Endothelial cell of umbilical vein (primary cell): ENCODE results near the gene REM1. TPM values are rescaled to one million over a fixed set of nuclear protein-coding genes. Genes with fewer than 3 reads are reported as not detected.

Experiments used
- BruUV-seq: library from RNA; stranded (reverse); fragments of 400-500 nt; replicated peaks from 2 replicates; lab custom pipeline; 2021; lab: Mats Ljungman, UMichigan
- CTCF ChIA-PET: fragments of 300-600, 350-600 bp; sonication (Branson Sonifier 250); formaldehyde crosslinking; loops from one replicate; lab custom pipeline; 2021; ENCODE audit warnings: antibody characterized with exemption, inconsistent platforms; lab: Charles Lee
- POLR2A ChIA-PET: fragments of 300-600, 350-600 bp; sonication (Branson Sonifier 250); formaldehyde crosslinking; loops from one replicate; lab custom pipeline; 2021; ENCODE audit warnings: antibody characterized with exemption, inconsistent platforms; lab: Charles Lee
- DNase-seq: peaks from one replicate; pipeline ENCODE4 v3.0.0-alpha.2; 2011; ENCODE audit warnings: low read depth, low spot score
- FAIRE-seq: peaks from 2 replicates; lab custom pipeline; 2011; peaks lifted over from hg19 to GRCh38; lab: Jason Lieb, UNC
- H2AFZ ChIP-seq: 2 replicates; pipeline ENCODE4 v1.6.0; 2012; ENCODE audit warnings: low read depth, low read length, control low read depth, inconsistent platforms
- H3K27ac ChIP-seq: 2 replicates; pipeline ENCODE4 v1.5.1; 2011; ENCODE audit warnings: low read depth, mild to moderate bottlenecking, control low read depth, low read length, moderate library complexity; ENCODE audit not compliant: insufficient read depth
- H3K27me3 ChIP-seq, 2 experiments: 2 replicates each; pipeline versions ENCODE4 v1.6.0 to v1.6.1; 2011; ENCODE audit warnings: low read length in 2 of 2, mixed read lengths in 1 of 2; ENCODE audit not compliant: control insufficient read depth in 2 of 2, insufficient read depth in 2 of 2
- H3K36me3 ChIP-seq, 2 experiments: 2 replicates in 1 of 2; 3 replicates in 1 of 2; pipeline ENCODE4 v1.5.1; 2011; ENCODE audit warnings: low read length in 2 of 2, mild to moderate bottlenecking in 1 of 2, moderate library complexity in 1 of 2; ENCODE audit not compliant: control insufficient read depth in 2 of 2, insufficient read depth in 2 of 2; ENCODE audit errors: extremely low read depth in 1 of 2
- H3K4me1 ChIP-seq: 3 replicates; pipeline ENCODE4 v1.5.1; 2011; ENCODE audit warnings: mild to moderate bottlenecking, low read length; ENCODE audit not compliant: control insufficient read depth, insufficient read depth; ENCODE audit errors: extremely low read depth
- H3K4me2 ChIP-seq: 2 replicates; pipeline ENCODE4 v1.6.1; 2011; ENCODE audit warnings: low read length, control low read depth, mixed read lengths; ENCODE audit not compliant: insufficient read depth
- H3K4me3 ChIP-seq, 3 experiments: fragments of 200-600 bp in 1 of 3; sonication (generic), shearing (Covaris generic) in 1 of 3; replicated peaks in 1 of 3; 2 replicates each; pipeline ENCODE4 v1.5.1; 2011 to 2016; ENCODE audit warnings: control low read depth in 3 of 3, low read length in 3 of 3, mild to moderate bottlenecking in 2 of 3, inconsistent platforms in 1 of 3, low read depth in 1 of 3, moderate library complexity in 1 of 3; ENCODE audit not compliant: insufficient read depth in 1 of 3
- H3K79me2 ChIP-seq: 2 replicates; pipeline ENCODE4 v1.6.0; 2012; ENCODE audit warnings: low read length, inconsistent platforms; ENCODE audit not compliant: control insufficient read depth, insufficient read depth
- H3K9ac ChIP-seq: replicated peaks from 2 replicates; pipeline ENCODE3; 2011; ENCODE audit warnings: low read length, control low read depth; ENCODE audit not compliant: insufficient read depth; ENCODE audit errors: extremely low read depth
- H3K9me1 ChIP-seq: replicated peaks from 3 replicates; pipeline ENCODE4 v1.6.0; 2011; ENCODE audit warnings: mild to moderate bottlenecking, low read length; ENCODE audit not compliant: control insufficient read depth, insufficient read depth; ENCODE audit errors: extremely low read depth
- H3K9me3 ChIP-seq: replicated peaks from 2 replicates; pipeline ENCODE4 v1.5.1; 2012; ENCODE audit warnings: low read length, inconsistent platforms; ENCODE audit not compliant: control insufficient read depth, insufficient read depth
- H4K20me1 ChIP-seq: replicated peaks from 2 replicates; pipeline ENCODE3; 2011; ENCODE audit warnings: mild to moderate bottlenecking, low read length; ENCODE audit not compliant: control insufficient read depth, insufficient read depth; ENCODE audit errors: extremely low read depth
- CTCF ChIP-seq, 2 donors: IDR thresholded peaks; 1 replicate in 1 of 2; 2 replicates in 1 of 2; pipeline ENCODE4 v1.5.1; 2011; ENCODE audit warnings: low read length in 2 of 2, mild to moderate bottlenecking in 2 of 2, moderate library complexity in 2 of 2, control low read depth in 1 of 2, inconsistent platforms in 1 of 2, low read depth in 1 of 2; ENCODE audit not compliant: insufficient read depth in 1 of 2; ENCODE audit errors: extremely low read depth in 1 of 2
- EZH2 ChIP-seq: IDR thresholded peaks from 2 replicates; pipeline ENCODE4 v1.6.1; 2012; ENCODE audit warnings: borderline replicate concordance, low read depth, mild to moderate bottlenecking, moderate library complexity, low read length, inconsistent platforms; ENCODE audit not compliant: severe bottlenecking
- FOS ChIP-seq: IDR thresholded peaks from 2 replicates; pipeline ENCODE4 v1.6.1; 2011; ENCODE audit warnings: mild to moderate bottlenecking, low read length, moderate library complexity, borderline replicate concordance; ENCODE audit not compliant: insufficient read depth
- GATA2 ChIP-seq: IDR thresholded peaks from 2 replicates; pipeline ENCODE4 v1.7.0; 2011; ENCODE audit warnings: low read depth, mild to moderate bottlenecking, moderate library complexity, mixed read lengths, low read length; ENCODE audit not compliant: insufficient read length, insufficient read depth
- JUN ChIP-seq: IDR thresholded peaks from 2 replicates; pipeline ENCODE4 v1.6.1; 2011; ENCODE audit warnings: borderline replicate concordance, low read depth; ENCODE audit not compliant: insufficient read length, insufficient read depth
- MYC ChIP-seq: IDR thresholded peaks from one replicate; pipeline ENCODE4 v1.6.1; 2011; ENCODE audit warnings: mild to moderate bottlenecking, low read depth, low read length
- POLR2A ChIP-seq: IDR thresholded peaks from 2 replicates; pipeline ENCODE4 v1.6.1; 2012; ENCODE audit warnings: low read depth, mild to moderate bottlenecking, control low read depth, low read length
- POLR2AphosphoS5 ChIP-seq: IDR thresholded peaks from 2 replicates; pipeline ENCODE4 v1.6.1; 2012; ENCODE audit warnings: low read depth, mild to moderate bottlenecking, control low read depth, low read length, moderate library complexity; ENCODE audit not compliant: insufficient read depth
- dilution Hi-C: fragments of 300-500 bp; cut with MboI; formaldehyde crosslinking; loops from one replicate; pipeline ENCODE4 v1.15.0; 2019; ENCODE audit warnings: low sequenced_read_pairs; ENCODE audit not compliant: extremely low pct_ligation_motif_present
- intact Hi-C: fragments of 100-400 bp; cut with micrococcal nuclease; formaldehyde crosslinking; loops from one replicate; pipeline ENCODE4 v1.10.0; 2022
- polyA plus RNA-seq, 4 experiments: library from polyadenylated mRNA; depleted of rRNA in 3 of 4; stranded (reverse) in 3 of 4; unstranded in 1 of 4; fragments of >200 nt; gene quantifications; 2 replicates each; pipeline versions ENCODE4 v1.2.1 to v1.2.3, GENCODE V29; 2011 to 2012; ENCODE audit warnings: missing spikeins in 1 of 4
- total RNA-seq: library from RNA; stranded (reverse); gene quantifications from 2 replicates; pipeline ENCODE4 v1.2.3, GENCODE V29; 2021
- TF ChIP-seq, protein P1 (sequence below): IDR thresholded peaks from 2 replicates; pipeline ENCODE4 v1.6.1; 2011; ENCODE audit not compliant: insufficient read depth, insufficient read length

Gene REM1
- total and polyA plus RNA-seq, 2 donors (not counting 3 experiments of a cell fraction or from before 2014, with no cell fraction given): 0.14 TPM; not detected in 1

DNA sequence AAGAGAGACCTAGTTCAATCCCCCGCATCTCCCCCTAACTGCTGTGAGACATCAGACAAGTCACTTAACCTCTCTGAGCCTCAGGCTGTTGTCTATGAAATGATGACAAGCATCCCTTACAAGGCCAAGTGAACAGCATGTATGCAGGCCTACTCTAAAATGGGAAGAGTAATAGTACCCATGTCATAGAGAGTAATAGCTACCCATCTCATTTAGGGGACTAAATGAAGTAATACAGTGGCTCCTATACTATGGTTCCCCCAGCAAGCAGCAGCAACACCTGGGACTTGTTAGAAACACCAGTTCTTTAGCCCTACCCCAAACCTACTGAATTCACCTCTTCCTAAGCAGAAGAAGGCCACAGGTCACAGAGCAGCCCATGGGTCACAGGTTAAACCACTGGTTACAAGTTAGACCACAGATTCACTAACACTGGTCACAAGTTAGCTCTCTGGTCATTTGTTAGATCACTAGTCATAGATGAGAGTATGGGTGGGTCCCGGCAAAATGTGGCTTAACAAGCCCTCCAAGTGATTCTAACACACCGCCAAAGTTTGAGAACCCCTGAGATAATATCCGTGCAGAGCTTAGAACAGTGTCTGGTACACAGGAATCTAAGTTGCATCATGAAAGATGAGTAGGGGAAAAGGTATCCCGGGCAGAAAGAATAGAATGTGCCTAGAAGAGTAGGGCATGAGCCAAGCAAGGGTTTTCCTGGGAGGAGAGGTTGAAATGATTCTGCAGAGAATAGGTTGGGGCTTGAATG lies 1.6 kb upstream of the REM1 start:
- FAIRE-seq: no peak
- no peaks in the 10 kb centered on the region for H3K9me1 ChIP-seq
- TF ChIP-seq MYC: no peak
- no peak for TF ChIP-seq FOS
- no peak for TF ChIP-seq POLR2AphosphoS5
- TF ChIP-seq JUN: no peak
- no peaks in the 10 kb centered on the region for H4K20me1 ChIP-seq
- no peaks in the 10 kb centered on the region for H3K79me2 ChIP-seq
- CTCF ChIA-PET: interaction anchor here (2.3 to 2.8 kb wide), 2 partner anchors 13 to 30 kb away, joined by 9 to 26 read pairs; no protein-coding TSS in a partner anchor
- no peak overlapping the region for H3K4me3 ChIP-seq
- no peak overlapping the region for H3K9ac ChIP-seq
- H3K9me3 ChIP-seq: no peaks in the 10 kb centered on the region
- dilution Hi-C loops: no loop called here
- no peaks in the 10 kb centered on the region for H3K36me3 ChIP-seq
- no peak for DNase-seq
- intact Hi-C loops: no loop called here
- peaks cover 9 to 11% of the 10 kb centered on the region in 2 experiments for H3K27me3 ChIP-seq
- peaks cover 2% of the 10 kb centered on the region for H3K4me1 ChIP-seq
- H3K27ac ChIP-seq: no peak overlapping the region
- no peak overlapping the region for H2AFZ ChIP-seq
- no TSS peak for BruUV-seq
- H3K4me2 ChIP-seq: no peak overlapping the region
- POLR2A ChIA-PET: no interaction called here

DNA sequence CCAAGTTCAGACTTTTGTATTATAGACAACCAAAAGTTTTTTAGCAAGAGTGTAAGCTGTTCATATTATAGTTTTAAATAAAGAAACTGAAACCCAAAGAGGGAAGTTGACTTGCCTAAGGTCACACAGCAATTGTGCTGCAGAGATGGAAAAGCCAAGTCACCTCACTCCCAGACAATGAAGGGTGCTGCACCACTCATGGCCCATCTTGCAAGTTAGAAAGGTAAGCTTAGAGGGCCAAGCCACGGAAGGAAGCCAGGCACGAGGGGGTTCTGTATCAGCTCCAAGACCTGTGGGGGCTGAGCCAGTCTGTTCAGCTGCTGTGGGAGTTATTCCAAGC lies 1.0 kb upstream of the REM1 start:
- no TSS peak for BruUV-seq
- H4K20me1 ChIP-seq: no peaks in the 10 kb centered on the region
- H3K9me1 ChIP-seq: no peaks in the 10 kb centered on the region
- CTCF ChIA-PET: interaction anchor here (2.3 to 2.8 kb wide), 2 partner anchors 14 to 29 kb away, joined by 9 to 26 read pairs; no protein-coding TSS in a partner anchor
- no peak overlapping the region for H3K4me3 ChIP-seq
- no peak for DNase-seq
- H2AFZ ChIP-seq: no peak overlapping the region
- H3K4me1 ChIP-seq: peaks cover 2% of the 10 kb centered on the region
- H3K27ac ChIP-seq: no peak overlapping the region
- no peaks in the 10 kb centered on the region for H3K79me2 ChIP-seq
- dilution Hi-C loops: no loop called here
- H3K27me3 ChIP-seq: peaks cover 9 to 11% of the 10 kb centered on the region in 2 experiments
- no peak overlapping the region for H3K4me2 ChIP-seq
- POLR2A ChIA-PET: no interaction called here
- no peak for TF ChIP-seq MYC
- no peak for TF ChIP-seq POLR2AphosphoS5
- no peak for TF ChIP-seq CTCF (IDR thresholded peaks at IDR 0.05; ENCODE audit: extremely low read depth in 1 of 2, insufficient read depth in 1 of 2, low read depth in 1 of 2, low read length in 2 of 2)
- TF ChIP-seq EZH2: no peak
- no peak for TF ChIP-seq FOS
- no peak for TF ChIP-seq GATA2
- TF ChIP-seq, protein P1, sequence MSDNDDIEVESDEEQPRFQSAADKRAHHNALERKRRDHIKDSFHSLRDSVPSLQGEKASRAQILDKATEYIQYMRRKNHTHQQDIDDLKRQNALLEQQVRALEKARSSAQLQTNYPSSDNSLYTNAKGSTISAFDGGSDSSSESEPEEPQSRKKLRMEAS: no peak
- no peak for TF ChIP-seq JUN
- no peak for TF ChIP-seq POLR2A
- H3K9me3 ChIP-seq: no peaks in the 10 kb centered on the region
- H3K36me3 ChIP-seq: no peaks in the 10 kb centered on the region
- intact Hi-C loops: no loop called here
- no peak for FAIRE-seq
- no peak overlapping the region for H3K9ac ChIP-seq
